Kidney epithelial cell (primary cell): ENCODE results near the gene MEGF6. TPM values are rescaled to one million over a fixed set of nuclear protein-coding genes. Genes with fewer than 3 reads are reported as not detected.

Experiments used
- DNase-seq: peaks from one replicate; pipeline ENCODE4 v3.0.0-alpha.2; 2010; ENCODE audit warnings: low read depth
- H3K27me3 ChIP-seq: 2 replicates; pipeline ENCODE4 v1.6.0; 2011; ENCODE audit warnings: low read length; ENCODE audit not compliant: control insufficient read depth, insufficient read depth
- H3K36me3 ChIP-seq: 2 replicates; pipeline ENCODE4 v1.5.1; 2011; ENCODE audit warnings: low read length; ENCODE audit not compliant: control insufficient read depth, insufficient read depth
- H3K4me3 ChIP-seq: 2 replicates; pipeline ENCODE4 v1.5.1; 2011; ENCODE audit warnings: low read depth, mild to moderate bottlenecking, control low read depth, low read length
- total RNA-seq: library from RNA; depleted of rRNA; stranded (reverse); fragments of >200 nt; gene quantifications from 2 replicates; pipeline ENCODE4 v1.2.3, GENCODE V29; 2015
- TF ChIP-seq, protein P1 (sequence below): IDR thresholded peaks from 2 replicates; pipeline ENCODE4 v1.5.1; 2011; ENCODE audit warnings: mild to moderate bottlenecking, moderate library complexity, low read length, control low read depth, inconsistent platforms; ENCODE audit not compliant: insufficient read depth, poor library complexity, severe bottlenecking

The MEGF6 gene
- total RNA-seq, 1 donor from 2014 or later, result 13.1 TPM

DNA sequence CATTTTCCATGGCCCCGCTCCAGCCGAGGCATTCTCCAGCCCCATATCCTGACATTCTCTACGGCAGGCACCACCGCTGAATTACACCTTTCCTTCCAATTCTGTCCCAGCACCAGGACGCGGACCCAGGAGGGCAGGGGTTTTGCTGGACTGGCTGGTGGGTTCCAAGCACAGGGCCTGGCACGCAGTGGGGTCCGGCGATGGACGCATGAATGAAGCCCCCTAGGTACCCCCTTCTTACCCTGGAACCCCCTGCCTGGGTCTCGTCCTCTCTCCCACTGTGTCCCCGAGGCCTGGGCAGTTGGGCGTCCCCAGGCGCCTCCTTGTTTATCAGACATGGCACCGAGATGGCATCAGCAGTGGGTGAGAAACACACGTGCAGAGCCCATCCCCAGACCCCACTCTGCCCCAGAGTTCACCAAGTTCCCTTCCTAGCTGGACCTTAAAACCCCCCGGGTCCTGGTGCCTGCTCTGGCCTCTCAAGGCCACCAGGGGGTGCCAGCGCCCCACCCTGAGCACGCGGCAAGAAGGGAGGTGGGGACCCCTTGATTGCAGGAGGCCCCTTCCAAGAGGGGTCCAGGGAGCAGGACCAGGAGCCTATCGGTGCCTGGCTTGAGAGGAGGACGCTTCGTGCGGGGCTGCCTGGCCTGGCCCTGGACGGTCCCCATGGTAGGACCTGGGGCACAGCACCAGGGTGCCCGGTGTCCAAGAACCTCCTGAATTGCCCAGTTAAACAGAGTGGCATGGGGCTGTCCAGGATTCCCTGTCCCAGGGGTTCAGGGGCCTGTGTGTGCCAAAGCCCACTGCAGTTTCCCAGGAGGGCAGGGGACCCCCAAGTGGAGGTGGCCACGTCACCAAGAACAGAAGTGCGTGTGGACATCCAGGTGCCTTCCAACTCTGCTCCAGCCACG lies 46.1 kb downstream of the MEGF6 start:
- TF ChIP-seq, protein P1, sequence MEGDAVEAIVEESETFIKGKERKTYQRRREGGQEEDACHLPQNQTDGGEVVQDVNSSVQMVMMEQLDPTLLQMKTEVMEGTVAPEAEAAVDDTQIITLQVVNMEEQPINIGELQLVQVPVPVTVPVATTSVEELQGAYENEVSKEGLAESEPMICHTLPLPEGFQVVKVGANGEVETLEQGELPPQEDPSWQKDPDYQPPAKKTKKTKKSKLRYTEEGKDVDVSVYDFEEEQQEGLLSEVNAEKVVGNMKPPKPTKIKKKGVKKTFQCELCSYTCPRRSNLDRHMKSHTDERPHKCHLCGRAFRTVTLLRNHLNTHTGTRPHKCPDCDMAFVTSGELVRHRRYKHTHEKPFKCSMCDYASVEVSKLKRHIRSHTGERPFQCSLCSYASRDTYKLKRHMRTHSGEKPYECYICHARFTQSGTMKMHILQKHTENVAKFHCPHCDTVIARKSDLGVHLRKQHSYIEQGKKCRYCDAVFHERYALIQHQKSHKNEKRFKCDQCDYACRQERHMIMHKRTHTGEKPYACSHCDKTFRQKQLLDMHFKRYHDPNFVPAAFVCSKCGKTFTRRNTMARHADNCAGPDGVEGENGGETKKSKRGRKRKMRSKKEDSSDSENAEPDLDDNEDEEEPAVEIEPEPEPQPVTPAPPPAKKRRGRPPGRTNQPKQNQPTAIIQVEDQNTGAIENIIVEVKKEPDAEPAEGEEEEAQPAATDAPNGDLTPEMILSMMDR, result peak; percentile 92
- Histone ChIP-seq H3K4me3 (no peak overlapping the region), H3K36me3 (no peaks in the 10 kb centered on the region), H3K27me3 (peaks cover 12% of the 10 kb centered on the region)
- no peak for DNase-seq

DNA sequence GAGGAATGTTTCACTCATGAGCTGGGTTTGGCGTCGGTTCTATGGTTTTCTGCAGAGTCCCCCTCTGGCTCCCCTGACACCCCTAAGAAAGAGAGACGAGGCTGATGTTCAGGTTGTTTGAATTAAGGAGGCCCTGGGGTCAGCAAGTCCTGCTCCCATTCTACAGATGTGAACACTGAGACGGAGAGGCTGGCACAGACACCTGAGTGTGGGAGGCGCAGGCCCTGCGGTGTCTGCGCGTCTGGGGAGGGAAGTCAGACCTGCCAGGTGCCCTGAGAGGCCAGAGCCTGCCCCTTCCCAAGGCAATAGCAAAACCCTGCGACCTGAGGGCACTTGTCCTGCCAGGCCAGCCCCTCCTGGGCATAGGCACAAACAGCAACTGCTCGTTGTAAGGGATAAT lies 47.7 kb downstream of the MEGF6 start:
- Histone ChIP-seq H3K36me3 (no peaks in the 10 kb centered on the region), H3K27me3 (peaks cover 13% of the 10 kb centered on the region), H3K4me3 (no peak overlapping the region)
- no peak for DNase-seq
- TF ChIP-seq, protein P1, result no peak

DNA sequence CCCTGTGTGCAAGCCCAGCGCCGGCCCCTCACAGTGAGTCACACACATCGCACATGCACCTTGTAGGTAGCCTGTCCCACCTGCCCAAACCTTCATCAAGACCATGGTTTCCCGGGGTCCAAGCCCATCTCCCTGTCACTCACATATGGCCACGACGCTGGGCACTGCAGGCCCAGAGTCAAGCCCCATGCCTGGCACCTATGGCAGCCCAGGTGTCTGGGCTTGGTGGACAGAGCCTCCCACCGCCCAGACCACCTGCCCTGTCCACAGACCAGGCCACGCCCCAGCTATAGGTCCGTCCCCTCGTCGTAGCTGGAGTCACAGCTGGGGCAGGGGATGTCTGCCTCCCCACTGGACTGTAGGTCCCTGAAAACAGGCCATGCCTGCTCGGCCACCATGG lies 48.2 kb downstream of the MEGF6 start:
- TF ChIP-seq, protein P1, result no peak
- no peaks in the 10 kb centered on the region for H3K36me3 ChIP-seq
- H3K27me3 ChIP-seq, result peaks cover 16% of the 10 kb centered on the region

DNA sequence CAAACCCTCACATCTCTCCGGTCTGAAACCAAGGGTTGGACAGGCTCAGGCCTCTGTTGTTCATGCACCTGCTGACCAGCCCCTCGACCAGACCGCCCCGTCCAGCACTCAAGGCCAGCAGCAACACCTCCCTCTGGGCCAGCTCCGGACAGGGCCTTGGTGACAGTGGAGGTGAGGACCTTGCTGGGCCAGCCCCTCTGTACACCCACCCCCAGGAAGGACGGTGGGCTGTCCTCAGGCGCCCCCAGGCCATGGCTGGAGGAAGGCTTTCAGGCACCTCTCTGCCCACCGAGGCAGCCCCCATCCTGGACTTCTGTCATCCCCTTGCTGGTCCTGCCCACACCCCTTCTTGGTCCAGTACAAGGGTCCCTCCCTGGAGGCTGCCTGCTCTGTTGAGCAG lies 48.6 kb downstream of the MEGF6 start:
- Histone ChIP-seq H3K4me3 (no peak overlapping the region), H3K27me3 (peaks cover 20% of the 10 kb centered on the region), H3K36me3 (no peaks in the 10 kb centered on the region)
- DNase-seq, result no peak
- TF ChIP-seq, protein P1, result no peak

More for the DNA sequence above, 48.2 kb downstream of the MEGF6 start:
- no peak for DNase-seq
- no peak overlapping the region for H3K4me3 ChIP-seq

DNA sequence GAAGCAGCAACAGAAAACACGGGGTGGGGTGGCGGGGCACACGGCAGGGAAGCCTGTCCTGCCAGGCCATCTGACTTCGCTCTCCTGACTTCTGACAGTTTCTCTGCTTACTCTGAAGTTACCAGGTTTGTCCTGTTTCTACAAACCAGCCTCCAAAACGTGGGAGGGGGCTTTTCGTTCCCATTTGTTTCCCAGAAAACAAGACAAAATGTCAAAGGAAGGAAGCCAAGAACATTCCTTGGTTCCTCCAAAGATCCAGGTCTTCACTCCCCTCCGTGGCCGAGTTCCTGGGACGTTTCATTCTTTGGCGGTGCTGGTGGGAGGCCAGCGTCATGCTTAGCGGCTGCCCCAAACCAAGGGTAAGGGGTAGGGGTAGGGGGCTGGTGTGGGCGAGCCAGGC lies 49.6 kb downstream of the MEGF6 start:
- H3K27me3 ChIP-seq, result peaks cover 26% of the 10 kb centered on the region
- no peaks in the 10 kb centered on the region for H3K36me3 ChIP-seq
- no peak overlapping the region for H3K4me3 ChIP-seq
- TF ChIP-seq, protein P1, result no peak
- no peak for DNase-seq
